Stimulated activated CD8-positive, alpha-beta memory T cell treated with anti-CD3 and anti-CD28 coated beads, Interleukin-15, amount 100 ng/mL, for 1 hour (primary cell): ENCODE results near the gene DDX41.

Source experiments
- DNase-seq: peaks from one replicate; pipeline ENCODE4 v3.0.0-alpha.2; 2020; ENCODE audit warnings: low read depth

The DDX41 gene

GRCh38 chr5:177483994-177484901 lies 32.5 kb downstream of the DDX41 start:
- no peak for DNase-seq

DNA sequence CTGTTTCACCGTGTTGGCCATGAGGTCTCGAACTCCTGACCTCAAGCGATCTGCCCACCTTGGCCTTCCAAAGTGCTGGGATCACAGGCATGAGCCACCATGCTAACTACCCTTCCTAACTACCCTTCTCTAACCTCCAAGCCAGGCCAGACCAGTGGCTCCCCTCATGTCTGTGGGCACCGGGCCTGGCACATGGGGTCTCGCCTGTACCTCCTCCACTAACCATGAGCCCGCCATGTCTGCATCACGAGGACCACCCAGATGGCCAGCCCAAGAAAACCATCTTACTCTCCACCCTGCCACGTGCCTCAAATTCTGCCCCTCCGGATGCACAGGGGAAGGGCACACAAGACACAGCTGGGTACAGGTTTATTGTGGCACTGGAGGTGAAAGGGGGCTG lies 33.7 kb downstream of the DDX41 start:
- DNase-seq: no peak

- DNase-seq: no peak
Measured at GRCh38 chr5:177482359-177482795, 34.4 kb downstream of the DDX41 start.

DNA sequence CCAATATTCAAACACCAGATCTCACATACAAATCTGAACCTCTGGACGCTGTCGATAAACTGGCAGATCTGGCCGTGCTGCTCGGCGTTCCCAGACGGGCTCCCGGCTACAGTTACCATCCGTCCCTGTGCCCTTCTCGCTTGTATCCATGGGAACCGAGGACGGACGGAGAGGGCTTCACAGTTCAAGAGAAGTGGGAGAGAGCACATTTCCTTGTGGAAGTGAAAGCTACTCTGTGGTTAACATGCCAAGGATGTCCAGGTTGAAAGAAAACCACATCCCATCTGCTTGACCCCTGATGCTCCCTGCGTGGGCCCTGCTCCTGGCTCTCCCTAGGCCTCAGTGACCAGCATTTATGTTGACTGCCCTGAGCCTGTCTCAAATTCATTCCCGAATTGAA lies 37.0 kb downstream of the DDX41 start:
- DNase-seq: no peak

- DNase-seq: no peak
Measured at GRCh38 chr5:177478711-177479646, 37.8 kb downstream of the DDX41 start.

DNA sequence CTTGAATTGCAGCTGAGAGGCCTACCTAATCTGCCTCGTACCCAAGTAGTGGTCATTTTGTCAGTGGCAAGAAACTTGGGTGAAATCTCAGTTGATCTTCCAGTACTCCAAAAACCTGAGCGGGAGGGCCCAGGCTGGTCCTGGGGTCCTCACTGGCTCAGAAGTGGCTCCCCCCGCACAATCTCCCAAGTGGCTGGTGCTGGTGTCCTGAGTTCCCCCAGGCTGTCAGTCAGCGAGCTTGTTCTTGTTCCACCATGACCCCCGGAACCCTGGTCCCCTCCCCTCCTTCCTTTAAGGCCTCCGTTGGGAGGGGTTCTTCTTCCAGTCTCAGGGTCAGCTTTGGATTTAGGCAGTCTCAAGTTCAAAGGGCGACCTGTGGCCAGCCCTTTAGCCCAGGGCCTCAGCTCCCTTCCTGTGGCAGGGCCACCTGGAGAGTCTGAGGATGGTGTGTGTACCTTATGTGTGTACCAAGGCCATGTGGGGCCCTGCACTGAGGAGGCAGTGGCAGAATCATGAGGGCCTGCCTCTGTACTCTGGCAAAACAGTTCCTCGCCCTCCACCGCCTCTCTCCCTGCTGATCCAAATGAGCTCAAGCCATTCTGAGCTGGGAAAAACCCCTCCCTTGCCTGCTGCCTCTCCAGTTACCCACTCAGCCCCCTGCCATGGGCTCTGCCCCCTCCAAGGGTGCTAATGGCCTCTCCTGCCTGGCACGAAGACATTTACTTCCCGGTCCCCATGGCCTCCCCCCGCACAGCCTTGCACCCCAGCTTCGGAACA lies 38.9 kb downstream of the DDX41 start:
- no peak for DNase-seq

DNA sequence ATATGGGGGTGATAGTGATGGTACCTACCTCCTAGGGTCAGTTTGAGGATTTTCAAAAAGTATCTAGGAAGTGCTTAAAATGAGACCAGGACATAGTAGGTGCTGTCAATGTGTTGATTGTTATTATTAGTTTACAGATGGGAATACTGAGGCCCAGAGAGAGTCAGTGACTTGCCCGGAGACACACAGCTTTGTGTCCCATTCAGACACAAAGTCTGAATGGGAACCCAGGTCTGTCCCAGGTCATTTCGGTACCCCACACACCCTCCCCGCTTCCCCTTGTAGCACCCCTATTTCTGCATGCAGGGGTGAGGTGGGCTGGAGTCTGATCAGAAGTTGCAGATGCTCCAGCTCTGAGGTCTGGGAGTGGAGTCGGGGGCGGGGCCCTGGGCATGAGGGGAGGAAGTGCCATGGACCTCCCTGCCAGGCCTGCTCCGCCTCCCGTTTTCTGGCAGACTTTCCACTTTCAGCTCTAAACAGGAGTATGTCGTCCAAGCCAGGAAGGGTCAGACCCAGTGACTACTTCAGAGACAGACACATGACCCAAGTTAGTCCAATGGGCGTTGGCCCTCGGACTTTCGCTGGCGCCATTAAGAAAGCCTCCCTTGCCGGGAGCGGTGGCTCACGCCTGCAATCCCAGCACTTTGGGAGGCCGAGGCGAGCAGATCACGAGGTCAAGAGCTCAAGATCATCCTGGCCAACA lies 40.1 kb downstream of the DDX41 start:
- DNase-seq: no peak

DNA sequence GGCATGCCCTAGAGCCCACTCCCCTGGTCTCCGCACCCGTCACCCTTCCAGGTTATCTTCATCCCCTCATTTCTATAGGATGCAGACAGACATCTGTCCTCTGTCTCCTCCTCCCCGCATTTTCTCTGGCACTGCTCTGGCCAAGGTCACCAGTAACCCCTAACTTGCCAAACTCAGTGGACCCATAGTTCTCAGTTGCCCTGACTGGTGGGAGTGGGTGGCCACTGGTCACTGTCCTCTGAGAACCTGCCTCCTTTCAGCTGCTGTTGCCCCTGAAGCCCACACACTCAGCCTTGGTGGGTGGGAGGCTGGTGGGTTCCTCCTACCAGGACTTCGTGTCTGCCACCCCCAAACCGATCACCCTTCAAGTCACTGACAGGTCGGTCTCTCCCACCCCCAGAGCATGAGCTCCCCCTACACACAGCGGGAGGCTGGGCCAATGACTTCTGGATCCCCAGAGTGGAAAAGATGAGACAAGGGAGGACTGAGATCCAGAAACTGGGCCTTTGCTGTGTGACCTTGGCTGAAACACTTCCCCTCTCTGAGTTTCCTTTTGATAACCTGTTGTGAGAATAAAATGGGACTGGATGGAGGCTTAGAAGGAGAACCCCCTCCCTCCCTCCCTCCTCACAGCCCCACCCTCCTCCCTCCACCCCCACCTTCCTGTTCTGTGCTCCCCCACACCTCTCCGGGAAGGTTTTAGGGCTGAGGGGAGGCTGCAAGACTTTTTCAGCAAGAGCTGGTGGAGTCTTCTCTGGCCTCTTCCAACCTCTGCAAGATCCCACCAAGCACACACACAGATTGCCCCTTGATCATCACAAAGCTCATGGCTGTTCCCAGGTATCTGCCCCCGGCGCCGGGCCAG lies 41.0 kb downstream of the DDX41 start:
- DNase-seq: no peak

DNA sequence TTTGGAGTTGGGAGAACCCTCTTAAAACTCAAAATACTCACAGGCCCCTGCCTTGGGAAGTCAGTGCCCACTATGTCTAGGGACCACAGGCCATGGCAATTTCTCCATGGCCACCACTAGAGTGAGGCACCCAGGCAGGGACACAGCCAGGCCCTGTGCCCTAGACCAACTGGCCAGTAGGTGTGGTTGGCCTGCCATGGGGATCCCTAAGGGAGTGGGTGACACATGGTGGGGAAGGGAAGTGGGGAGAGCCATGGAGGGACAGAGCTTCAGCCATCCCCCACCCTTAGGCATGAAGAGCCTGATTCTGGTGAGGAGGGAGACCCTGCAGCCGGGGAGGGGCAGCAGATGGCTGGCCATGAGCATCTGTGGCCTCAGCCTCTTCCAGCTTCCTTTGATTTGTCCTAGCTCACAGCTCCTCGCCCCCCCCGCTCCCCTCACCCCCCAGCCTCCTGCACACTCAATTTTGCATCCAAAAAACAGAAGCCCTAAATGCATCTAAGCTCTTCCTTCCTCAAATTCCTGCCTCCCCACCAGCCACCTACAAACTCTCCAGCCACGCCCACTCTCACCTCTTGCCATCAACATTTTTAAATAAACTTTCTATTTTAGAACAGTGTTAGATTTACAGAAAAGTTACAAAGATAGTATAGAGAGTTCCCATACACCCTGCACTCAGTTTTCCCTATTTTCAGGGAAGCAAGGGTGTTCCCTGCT lies 41.8 kb downstream of the DDX41 start:
- DNase-seq: no peak

DNA sequence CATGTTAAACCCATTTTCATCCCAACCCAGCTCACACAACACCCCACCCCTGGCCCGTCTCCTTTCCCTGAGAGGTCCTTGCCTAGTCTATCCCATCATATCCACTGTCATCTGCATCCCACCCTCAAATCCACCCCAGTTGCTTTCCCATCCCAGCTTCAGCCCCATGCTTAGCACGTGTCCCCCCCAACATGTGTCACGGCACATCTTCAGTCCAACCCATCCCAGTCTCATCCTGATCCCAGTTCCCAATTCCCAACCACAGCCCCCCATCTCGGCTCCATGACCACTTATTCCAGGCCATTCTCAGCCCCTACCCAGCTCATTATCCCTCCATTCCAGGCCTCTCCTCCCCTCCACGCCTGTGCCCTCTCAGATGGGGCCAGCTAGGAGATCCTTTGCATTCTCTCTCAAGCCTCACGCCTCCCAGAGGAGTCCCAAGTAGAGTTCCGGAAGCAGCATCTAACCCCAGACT lies 42.7 kb downstream of the DDX41 start:
- no peak for DNase-seq

GRCh38 chr5:177473443-177474001 lies 43.2 kb downstream of the DDX41 start, which contains the start of gene DBN1:
DBN1 (minus strand) TSS chr5:177473634; CDS start chr5:177473521, 113 bp downstream.
- DNase-seq: no peak

DNA sequence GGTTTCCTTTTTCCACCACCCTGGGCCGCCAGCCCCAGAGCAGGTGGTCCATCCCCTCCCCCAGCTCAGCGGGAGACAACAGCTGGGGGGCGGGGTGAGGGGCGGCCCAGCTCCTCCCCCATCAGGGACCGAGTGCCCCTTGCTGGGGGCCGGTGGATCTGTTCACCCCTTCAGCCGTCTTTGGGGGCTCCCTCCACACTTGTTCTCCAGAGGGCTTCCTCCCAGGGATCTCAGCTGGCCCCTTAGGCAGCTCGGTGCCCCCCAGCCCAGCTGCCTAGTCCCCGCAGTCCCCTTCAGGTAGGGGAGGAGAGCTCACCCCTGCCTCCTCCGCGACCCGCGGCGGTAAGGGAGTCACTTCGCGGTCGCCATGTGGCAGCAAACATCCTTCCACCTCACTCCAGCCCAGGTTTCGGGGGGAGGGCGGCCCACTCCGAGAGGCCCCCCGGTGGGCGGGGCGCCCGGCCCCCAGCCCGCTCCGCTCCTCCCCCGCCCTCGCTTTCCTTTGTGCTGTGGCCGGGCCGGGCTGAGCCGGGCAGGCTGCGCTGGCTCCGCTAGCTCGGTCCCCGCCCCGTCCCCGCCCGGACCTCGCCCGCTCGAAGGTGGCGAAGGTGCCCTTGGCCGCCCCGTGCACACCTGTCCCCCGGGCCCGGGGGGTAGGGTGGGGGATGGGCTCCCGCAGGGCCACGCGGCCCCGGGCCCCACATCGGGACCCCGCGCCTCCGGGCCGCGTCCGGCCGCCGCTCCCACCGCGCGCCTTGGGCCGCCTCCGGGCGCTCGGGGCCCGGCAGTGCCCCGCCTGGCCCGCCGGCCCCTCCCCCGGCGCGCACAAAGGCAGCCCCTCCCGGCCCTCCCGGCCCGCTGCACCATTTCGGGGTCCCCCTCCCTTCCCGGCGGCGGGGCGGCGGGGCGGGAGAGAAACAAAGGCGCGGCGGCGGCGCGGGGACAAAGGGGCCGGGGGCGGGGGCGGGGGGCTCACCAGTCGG lies 44.0 kb downstream of the DDX41 start:
- DNase-seq: no peak

GRCh38 chr5:177471610-177472356 lies 45.0 kb downstream of the DDX41 start:
- DNase-seq: no peak

DNA sequence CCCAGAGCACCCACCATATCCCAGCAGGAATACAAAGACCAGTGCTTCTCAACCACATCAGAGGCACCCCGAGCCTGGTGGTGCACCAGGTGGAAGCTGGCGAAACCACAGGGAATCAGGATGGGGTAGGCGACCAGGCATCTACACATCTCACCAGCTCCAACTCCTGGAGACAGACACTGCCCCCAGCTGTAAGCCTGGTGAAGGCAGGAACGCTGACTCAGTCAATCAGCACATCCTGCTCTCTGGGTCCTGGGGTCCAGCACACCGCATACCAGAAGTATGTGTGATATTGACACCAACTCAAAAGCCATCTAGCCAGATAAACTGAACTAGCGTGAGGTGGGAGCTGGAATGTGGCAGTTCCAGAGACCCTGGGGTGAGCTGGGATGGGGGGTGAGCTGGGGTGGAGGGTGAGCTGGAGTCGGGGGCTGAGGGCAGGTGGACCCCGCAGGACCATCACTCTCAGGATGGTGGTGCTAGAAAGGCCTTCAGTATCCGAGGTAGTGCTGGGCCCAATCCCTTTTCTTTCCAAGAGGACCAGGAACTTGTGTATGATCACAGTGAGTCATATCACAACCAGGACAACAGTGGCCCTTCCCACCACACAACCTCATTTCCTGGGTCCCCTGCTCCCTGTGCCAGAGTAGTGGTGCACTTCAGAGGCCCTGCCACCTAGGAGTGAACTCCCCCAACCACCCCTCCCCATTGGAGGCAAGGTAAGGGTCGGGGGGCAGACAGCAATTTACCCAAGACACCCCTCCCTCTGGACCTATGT lies 45.8 kb downstream of the DDX41 start:
- DNase-seq: no peak

GRCh38 chr5:177469750-177470525 lies 46.8 kb downstream of the DDX41 start:
- no peak for DNase-seq
